ENCODE data around the gene HGS.

Gene HGS

GRCh38 chr17:81716674-81716996 is 32.8 kb downstream of the HGS start:
- no peak overlapping the region for H3K27ac ChIP-seq (replicated peaks)
- no peak overlapping the region for H3K4me3 ChIP-seq (replicated peaks; ENCODE audit: insufficient read depth, low read length)
- no peak for DNase-seq (ENCODE audit: low read depth in 1 of 2, low spot score in 1 of 2)
- TF ChIP-seq CTCF (IDR thresholded peaks at IDR 0.05; ENCODE audit: insufficient read depth, low read length) (no peak), SPI1 (IDR thresholded peaks at IDR 0.05; ENCODE audit: borderline replicate concordance, low read depth) (no peak), POLR2AphosphoS5 (IDR thresholded peaks at IDR 0.05; ENCODE audit: low read depth) (no peak), GABPA (IDR thresholded peaks at IDR 0.05; ENCODE audit: low read depth) (no peak), REST (IDR thresholded peaks at IDR 0.05; ENCODE audit: insufficient replicate concordance, low read depth) (no peak)
- no peaks in the 10 kb centered on the region for H3K27me3 ChIP-seq (ENCODE audit: insufficient read depth, poor library complexity, severe bottlenecking)

- TF ChIP-seq REST (IDR thresholded peaks at IDR 0.05; ENCODE audit: insufficient replicate concordance, low read depth) = no peak
- no peak for TF ChIP-seq GABPA (IDR thresholded peaks at IDR 0.05; ENCODE audit: low read depth)
- no peak for TF ChIP-seq SPI1 (IDR thresholded peaks at IDR 0.05; ENCODE audit: borderline replicate concordance, low read depth)
- no peak for TF ChIP-seq POLR2AphosphoS5 (IDR thresholded peaks at IDR 0.05; ENCODE audit: low read depth)
- no peak for TF ChIP-seq CTCF (IDR thresholded peaks at IDR 0.05; ENCODE audit: insufficient read depth, low read length)
- Histone ChIP-seq H3K27me3 (ENCODE audit: insufficient read depth, poor library complexity, severe bottlenecking) (no peaks in the 10 kb centered on the region), H3K27ac (replicated peaks) (no peak overlapping the region), H3K4me3 (replicated peaks; ENCODE audit: insufficient read depth, low read length) (no peak overlapping the region)
- no peak for DNase-seq (ENCODE audit: low read depth in 1 of 2, low spot score in 1 of 2)
Observed at GRCh38 chr17:81717049-81717765, 33.4 kb downstream of the HGS start.

GRCh38 chr17:81717766-81718089 is 33.9 kb downstream of the HGS start:
- Histone ChIP-seq H3K27me3 (ENCODE audit: insufficient read depth, poor library complexity, severe bottlenecking) (no peaks in the 10 kb centered on the region), H3K27ac (replicated peaks) (no peak overlapping the region), H3K4me3 (replicated peaks; ENCODE audit: insufficient read depth, low read length) (no peak overlapping the region)
- no peak for DNase-seq (ENCODE audit: low read depth in 1 of 2, low spot score in 1 of 2)
- TF ChIP-seq GABPA (IDR thresholded peaks at IDR 0.05; ENCODE audit: low read depth) (no peak), REST (IDR thresholded peaks at IDR 0.05; ENCODE audit: insufficient replicate concordance, low read depth) (no peak), CTCF (IDR thresholded peaks at IDR 0.05; ENCODE audit: insufficient read depth, low read length) (no peak), SPI1 (IDR thresholded peaks at IDR 0.05; ENCODE audit: borderline replicate concordance, low read depth) (no peak), POLR2AphosphoS5 (IDR thresholded peaks at IDR 0.05; ENCODE audit: low read depth) (no peak)
